ENCODE measurements around the gene TLE3. TPM values are rescaled to one million over a fixed set of nuclear protein-coding genes. Genes with fewer than 3 reads are reported as not detected.

TLE3 gene
- total and polyA plus RNA-seq, 2 of the 13 experiments (the other 11 are each of a cell fraction or from before 2014, with no cell fraction given), result 11.9 to 13.8 TPM

GRCh38 chr15:70067681-70068080 is 30.0 kb downstream of the TLE3 start:
- H3K4me3 ChIP-seq (replicated peaks in 1 of 3; ENCODE audit: insufficient read depth in 1 of 3, low read depth in 2 of 3, low read length in 3 of 3), result no peak overlapping the region
- H2AFZ ChIP-seq (ENCODE audit: low read length), result no peak overlapping the region
- intact Hi-C loops (cut with micrococcal nuclease; ENCODE audit: unreplicated experiment) (no loop called here), in situ Hi-C loops (cut with HindIII; ENCODE audit: extremely low pct_ligation_motif_present, low pct_unique_long_range_greater_than_20kb) (no loop called here)
- H3K4me2 ChIP-seq (ENCODE audit: low read depth, low read length), result no peak overlapping the region
- no peaks in the 10 kb centered on the region for H3K79me2 ChIP-seq (ENCODE audit: insufficient read depth, low read length)
- FAIRE-seq, result no peak
- POLR2A ChIA-PET, result no interaction called here
- CTCF ChIA-PET (ENCODE audit: low intra/inter-chr PET ratio, low total read pairs), result no interaction called here
- H3K4me1 ChIP-seq (ENCODE audit: insufficient read depth, low read length), result peaks cover 14% of the 10 kb centered on the region
- peaks cover 39% of the 10 kb centered on the region for H4K20me1 ChIP-seq (ENCODE audit: insufficient read depth, low read length)
- no peak for ATAC-seq
- no peak overlapping the region for H3K27ac ChIP-seq (ENCODE audit: extremely low read length, insufficient read depth, low read length)
- peaks cover 39 to 92% of the 10 kb centered on the region in 2 experiments; a peak in 4 of 5 replicates for H3K36me3 ChIP-seq (replicated peaks in 1 of 2; ENCODE audit: control insufficient read depth in 1 of 2, insufficient read depth in 2 of 2, low read length in 2 of 2)
- H3K9ac ChIP-seq (ENCODE audit: insufficient read depth, low read depth, low read length), result no peak overlapping the region
- WGBS (ENCODE audit: low lambda C conversion rate), result 98% methylated on average over 3 of the region's 6 CpGs
- H3K9me3 ChIP-seq (ENCODE audit: low read length), result no peaks in the 10 kb centered on the region
- no TSS peak for BruUV-seq (replicated peaks)
- H3K27me3 ChIP-seq (ENCODE audit: control insufficient read depth in 1 of 2, insufficient read depth in 2 of 2, low read length in 2 of 2), result no peaks in the 10 kb centered on the region
- no peak for DNase-seq (ENCODE audit: low spot score)
- TF ChIP-seq POLR2AphosphoS2 (IDR thresholded peaks at IDR 0.05; ENCODE audit: low read depth, low read length) (no peak), MXD1 (CRISPR knock-in tag; IDR thresholded peaks at IDR 0.05) (no peak), ZNF124 (CRISPR knock-in tag; IDR thresholded peaks at IDR 0.05) (no peak), REXO4 (CRISPR knock-in tag; IDR thresholded peaks at IDR 0.05; ENCODE audit: borderline replicate concordance) (no peak), ZFP90 (CRISPR knock-in tag; IDR thresholded peaks at IDR 0.05; ENCODE audit: borderline replicate concordance) (no peak), ZNF609 (CRISPR knock-in tag; IDR thresholded peaks at IDR 0.05; ENCODE audit: borderline replicate concordance) (no peak), ZNF570 (CRISPR knock-in tag; IDR thresholded peaks at IDR 0.05; ENCODE audit: borderline replicate concordance) (no peak), ZNF101 (CRISPR knock-in tag; IDR thresholded peaks at IDR 0.05; ENCODE audit: borderline replicate concordance, low read depth) (no peak), ZNF646 (CRISPR knock-in tag; IDR thresholded peaks at IDR 0.05) (no peak), CSRNP2 (CRISPR knock-in tag; conservative IDR thresholded peaks at IDR 0.05; ENCODE audit: low read depth) (no peak), ARHGAP35 (CRISPR knock-in tag; IDR thresholded peaks at IDR 0.05; ENCODE audit: borderline replicate concordance) (no peak)
